ENCODE data around the gene ABHD16B. TPM values are rescaled to one million over a fixed set of nuclear protein-coding genes. Genes with fewer than 3 reads are reported as not detected.

The ABHD16B gene
- total RNA-seq, 1 donor = not detected

- H3K79me2 ChIP-seq (ENCODE audit: insufficient read depth, low read length) = peaks cover 32% of the 10 kb centered on the region
- H4K20me1 ChIP-seq (ENCODE audit: insufficient read depth, low read length) = peaks cover 15% of the 10 kb centered on the region
- no peak overlapping the region for H3K27ac ChIP-seq (ENCODE audit: low read depth, low read length)
- DNase-seq (ENCODE audit: insufficient read length, low spot score, missing footprints) = peak; percentile 85
- H3K4me3 ChIP-seq (ENCODE audit: insufficient read depth, low read length) = no peak overlapping the region
- peaks cover 9% of the 10 kb centered on the region for H3K27me3 ChIP-seq (ENCODE audit: insufficient read depth, low read length)
- H3K36me3 ChIP-seq (ENCODE audit: insufficient read depth, low read length) = peaks cover 6% of the 10 kb centered on the region
- no peak for TF ChIP-seq CTCF (IDR thresholded peaks at IDR 0.05; ENCODE audit: extremely low read depth, low read depth, low read length)
- H3K4me2 ChIP-seq (ENCODE audit: insufficient read depth, low read length) = no peak overlapping the region
- peaks cover 26% of the 10 kb centered on the region for H3K4me1 ChIP-seq (ENCODE audit: insufficient read depth, low read length)
- no peak overlapping the region for H2AFZ ChIP-seq (ENCODE audit: low read length)
- no peaks in the 10 kb centered on the region for H3K9me3 ChIP-seq (ENCODE audit: low read depth, low read length)
Measured at GRCh38 chr20:63860325-63861051, 810 bp upstream of the ABHD16B start.

GRCh38 chr20:63861981-63862901 is 943 bp downstream of the ABHD16B start:
- no peak for TF ChIP-seq CTCF (IDR thresholded peaks at IDR 0.05; ENCODE audit: extremely low read depth, low read depth, low read length)
- Histone ChIP-seq H3K36me3 (ENCODE audit: insufficient read depth, low read length) (peaks cover 6% of the 10 kb centered on the region), H3K4me3 (ENCODE audit: insufficient read depth, low read length) (no peak overlapping the region), H3K79me2 (ENCODE audit: insufficient read depth, low read length) (peaks cover 49% of the 10 kb centered on the region), H2AFZ (ENCODE audit: low read length) (no peak overlapping the region), H3K27me3 (ENCODE audit: insufficient read depth, low read length) (no peaks in the 10 kb centered on the region), H3K4me2 (ENCODE audit: insufficient read depth, low read length) (no peak overlapping the region), H3K4me1 (ENCODE audit: insufficient read depth, low read length) (peaks cover 32% of the 10 kb centered on the region), H3K27ac (ENCODE audit: low read depth, low read length) (no peak overlapping the region), H4K20me1 (ENCODE audit: insufficient read depth, low read length) (peaks cover 17% of the 10 kb centered on the region), H3K9me3 (ENCODE audit: low read depth, low read length) (no peaks in the 10 kb centered on the region)
- peak; percentile 71 for DNase-seq (ENCODE audit: insufficient read length, low spot score, missing footprints)

DNA sequence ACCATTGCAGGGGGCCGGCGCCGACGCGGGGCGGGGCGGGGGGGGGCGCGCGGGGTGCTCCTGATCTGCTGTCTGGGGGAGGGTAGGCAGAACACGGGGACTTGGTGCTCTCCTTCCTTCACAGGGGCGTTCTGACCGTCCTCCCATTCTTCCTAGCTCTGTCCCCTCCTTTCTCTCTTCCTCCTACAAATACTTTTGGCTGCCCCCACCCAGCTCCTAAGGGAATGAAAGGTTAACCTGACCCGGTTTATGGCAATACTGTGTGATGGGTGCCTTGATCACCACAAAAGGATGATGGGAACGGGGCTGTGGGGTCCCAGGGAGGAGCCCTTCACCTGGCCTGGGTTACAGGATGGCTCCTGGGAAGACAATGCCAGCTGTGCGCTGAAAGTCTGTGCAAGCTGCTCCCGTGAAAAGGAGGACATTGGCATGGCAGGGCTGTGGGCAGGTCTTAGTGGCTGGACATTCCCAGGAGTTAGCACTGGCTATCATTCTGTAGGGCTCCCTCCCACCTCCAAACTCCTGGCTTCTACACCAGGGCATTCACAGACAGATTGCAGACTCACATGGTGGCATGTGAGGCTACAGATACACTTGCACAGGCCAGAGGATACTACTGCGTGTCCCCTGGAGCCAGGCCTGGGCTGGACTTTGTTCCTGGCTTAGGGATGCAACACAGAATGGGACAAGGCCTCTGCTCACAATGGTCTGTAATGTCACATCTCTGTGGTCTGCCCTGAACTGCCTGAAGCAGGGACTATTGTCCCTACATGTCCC is 1.9 kb downstream of the ABHD16B start:
- Histone ChIP-seq H2AFZ (ENCODE audit: low read length) (no peak overlapping the region), H3K36me3 (ENCODE audit: insufficient read depth, low read length) (peaks cover 7% of the 10 kb centered on the region), H3K27me3 (ENCODE audit: insufficient read depth, low read length) (no peaks in the 10 kb centered on the region), H3K27ac (ENCODE audit: low read depth, low read length) (peak overlapping the region; percentile 13), H3K79me2 (ENCODE audit: insufficient read depth, low read length) (peaks cover 59% of the 10 kb centered on the region), H3K4me2 (ENCODE audit: insufficient read depth, low read length) (peak overlapping the region; percentile 99), H3K9me3 (ENCODE audit: low read depth, low read length) (no peaks in the 10 kb centered on the region), H3K4me3 (ENCODE audit: insufficient read depth, low read length) (peak overlapping the region; percentile 99), H3K4me1 (ENCODE audit: insufficient read depth, low read length) (peaks cover 29% of the 10 kb centered on the region), H4K20me1 (ENCODE audit: insufficient read depth, low read length) (peaks cover 16% of the 10 kb centered on the region)
- TF ChIP-seq CTCF (IDR thresholded peaks at IDR 0.05; ENCODE audit: extremely low read depth, low read depth, low read length) = no peak
- DNase-seq (ENCODE audit: insufficient read length, low spot score, missing footprints) = peak; percentile 91
